Kidney tubule cell (primary cell): ENCODE measurements around the gene TGM1.

ENCODE experiments used
- DNase-seq: peaks from one replicate; pipeline ENCODE4 v3.0.0-alpha.2; 2018; ENCODE audit warnings: low spot score

TGM1 gene

DNA sequence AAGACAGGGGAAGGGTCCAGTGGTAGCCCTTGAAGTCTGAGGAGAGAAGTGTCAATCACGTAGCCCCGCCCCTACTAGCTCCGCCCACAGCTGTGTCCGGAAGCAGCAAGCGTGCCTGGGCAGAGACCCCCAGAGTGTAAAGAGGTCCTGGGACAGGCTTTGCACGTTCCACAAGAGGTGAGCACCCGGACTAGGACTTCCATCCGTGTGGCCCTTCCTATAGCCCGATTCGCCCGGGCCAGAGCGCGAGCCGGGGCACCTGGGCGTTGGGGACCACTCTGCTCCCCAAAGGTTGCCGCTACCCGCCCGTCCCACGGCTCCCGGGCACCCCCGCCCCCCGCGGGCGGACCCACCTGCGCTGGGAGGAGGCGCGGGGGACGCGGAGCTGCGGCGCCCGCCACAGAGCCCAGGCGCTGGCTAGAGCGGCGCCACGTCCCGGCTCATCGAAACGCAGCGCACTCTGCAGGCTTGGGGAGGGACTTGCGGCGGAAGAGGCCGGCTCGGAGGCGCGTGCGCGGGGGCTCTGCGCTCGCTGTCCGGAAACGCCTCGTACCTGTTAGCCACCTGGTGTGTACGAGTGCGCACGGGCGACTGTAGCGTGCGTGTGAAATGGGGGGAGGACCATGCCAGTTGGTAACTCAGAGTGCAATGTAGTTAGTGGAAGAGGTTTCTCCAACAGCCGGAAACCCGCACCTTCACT lies 8.3 kb upstream of the TGM1 start, which contains the start of gene RABGGTA:
Gene RABGGTA (minus strand): TSS at position 464 of the 700 bp plus-strand sequence. CDS start 482 bp downstream, outside the sequence.
- peak; percentile 93 for DNase-seq

DNA sequence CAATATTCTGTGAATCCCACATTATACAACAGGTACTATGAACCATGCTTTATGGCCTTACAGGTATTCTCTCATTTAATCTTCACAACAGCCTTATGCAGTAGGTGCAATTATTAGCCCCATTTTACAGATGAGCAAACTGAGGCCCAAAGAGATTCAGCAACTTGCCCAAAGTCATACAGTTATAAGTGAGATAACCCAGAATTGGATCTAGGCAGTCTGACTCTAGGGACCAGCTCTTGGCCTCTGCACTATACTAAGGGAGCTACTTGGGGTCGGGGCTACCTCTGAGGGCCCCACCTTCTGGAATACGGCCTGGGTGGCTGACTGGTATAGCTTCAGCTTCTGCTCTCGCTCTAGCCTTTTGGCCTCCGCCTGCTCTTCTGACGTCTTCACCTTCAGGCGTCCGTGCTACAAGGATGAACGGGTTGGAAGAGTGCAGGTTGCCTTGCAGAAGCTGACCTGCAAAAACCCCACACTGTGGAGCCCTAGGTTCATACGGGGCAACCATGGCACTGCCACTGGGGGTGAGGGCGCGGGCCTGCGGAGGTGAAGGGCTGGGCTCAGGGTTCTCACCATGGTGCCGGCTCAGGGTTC lies 7.7 kb upstream of the TGM1 start:
- no peak for DNase-seq

DNA sequence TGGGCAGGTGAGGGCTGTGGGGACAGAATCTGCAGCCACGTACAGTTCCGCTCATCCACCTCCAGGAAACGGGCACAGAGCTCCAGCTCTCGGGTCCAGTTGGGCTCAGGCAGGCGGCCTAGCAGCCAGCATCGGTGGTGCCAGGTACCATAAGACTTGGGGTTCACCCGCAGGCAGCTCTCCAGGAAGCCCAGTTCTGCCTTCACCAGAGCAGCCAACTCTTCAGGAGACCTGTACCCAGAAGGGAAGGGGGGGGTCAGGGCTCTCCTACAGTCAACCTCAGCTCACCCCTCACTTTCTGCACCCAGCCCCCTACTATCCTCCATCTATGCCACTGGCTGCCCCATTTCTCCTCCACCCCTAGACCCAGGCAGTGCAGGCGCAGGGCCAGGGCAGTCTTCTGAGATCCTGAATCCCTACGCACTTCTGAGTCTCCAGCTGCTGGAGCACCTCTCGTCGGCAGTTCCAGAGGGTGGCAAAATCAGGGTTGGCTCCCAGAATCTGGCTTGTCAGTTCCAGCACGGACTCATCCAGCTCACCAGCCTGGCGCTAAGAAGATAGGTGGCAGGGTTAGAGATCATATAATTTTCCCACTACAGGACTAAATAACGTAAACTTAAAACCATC lies 7.0 kb upstream of the TGM1 start:
- no peak for DNase-seq

DNA sequence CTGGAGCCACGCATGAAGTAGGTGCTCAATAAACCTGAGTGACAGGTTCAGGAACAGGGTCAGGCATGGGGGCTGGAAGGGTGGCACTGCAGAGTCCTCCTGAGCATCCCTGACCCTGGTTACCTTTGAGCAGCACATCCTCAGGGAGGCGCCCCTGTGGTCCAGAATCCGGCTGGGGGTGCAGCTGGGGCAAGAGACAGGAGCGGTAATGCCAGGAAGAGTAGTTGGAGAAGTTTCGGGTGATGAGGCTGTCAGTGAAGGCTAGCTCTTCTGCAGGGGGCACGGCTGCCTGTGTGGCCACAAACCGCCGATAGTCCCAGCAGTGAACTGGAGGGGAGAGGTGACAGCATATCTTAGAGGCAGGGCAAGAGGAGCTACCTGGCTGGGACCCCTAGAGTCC lies 6.4 kb upstream of the TGM1 start:
- no peak for DNase-seq

DNA sequence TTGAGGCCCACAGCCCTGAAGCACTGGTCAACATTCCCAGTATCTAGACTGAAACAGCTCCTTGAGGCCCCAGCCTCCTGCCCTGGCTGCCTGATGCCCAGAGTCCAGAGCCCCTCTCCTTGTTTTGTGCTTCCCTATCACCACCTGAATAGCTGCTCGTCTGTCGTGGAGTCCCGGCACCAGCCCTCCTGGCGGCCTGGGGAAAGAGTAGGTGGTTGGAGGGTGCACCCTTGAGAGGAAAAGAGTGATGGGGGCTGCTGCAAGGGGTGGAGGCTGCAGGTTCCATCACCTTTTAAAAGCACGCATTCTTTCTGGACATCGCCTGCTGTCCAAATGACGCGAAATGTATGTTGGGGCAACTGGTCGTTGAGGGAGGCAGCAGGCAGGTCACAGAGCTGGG lies 5.2 kb upstream of the TGM1 start:
- no peak for DNase-seq

DNA sequence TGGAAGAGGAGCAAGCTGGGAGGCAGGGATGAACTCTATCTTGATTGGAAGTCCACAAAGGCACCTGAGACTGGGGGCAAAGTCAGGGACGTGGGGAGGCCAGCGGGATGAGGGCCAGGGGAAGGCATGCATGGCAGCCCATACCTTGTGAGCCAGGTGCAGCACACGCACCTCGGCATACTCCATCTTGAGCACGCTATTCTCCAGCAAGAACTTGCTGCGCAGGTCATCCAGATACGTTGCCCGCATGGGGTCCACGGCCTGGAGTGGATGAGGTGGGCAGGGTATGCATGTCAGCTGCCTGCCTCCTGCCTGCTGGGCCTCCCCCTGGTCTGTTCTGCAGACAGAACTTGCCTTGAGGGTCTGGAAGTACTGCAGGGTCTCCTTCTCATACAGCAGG lies 4.5 kb upstream of the TGM1 start:
- no peak for DNase-seq

DNA sequence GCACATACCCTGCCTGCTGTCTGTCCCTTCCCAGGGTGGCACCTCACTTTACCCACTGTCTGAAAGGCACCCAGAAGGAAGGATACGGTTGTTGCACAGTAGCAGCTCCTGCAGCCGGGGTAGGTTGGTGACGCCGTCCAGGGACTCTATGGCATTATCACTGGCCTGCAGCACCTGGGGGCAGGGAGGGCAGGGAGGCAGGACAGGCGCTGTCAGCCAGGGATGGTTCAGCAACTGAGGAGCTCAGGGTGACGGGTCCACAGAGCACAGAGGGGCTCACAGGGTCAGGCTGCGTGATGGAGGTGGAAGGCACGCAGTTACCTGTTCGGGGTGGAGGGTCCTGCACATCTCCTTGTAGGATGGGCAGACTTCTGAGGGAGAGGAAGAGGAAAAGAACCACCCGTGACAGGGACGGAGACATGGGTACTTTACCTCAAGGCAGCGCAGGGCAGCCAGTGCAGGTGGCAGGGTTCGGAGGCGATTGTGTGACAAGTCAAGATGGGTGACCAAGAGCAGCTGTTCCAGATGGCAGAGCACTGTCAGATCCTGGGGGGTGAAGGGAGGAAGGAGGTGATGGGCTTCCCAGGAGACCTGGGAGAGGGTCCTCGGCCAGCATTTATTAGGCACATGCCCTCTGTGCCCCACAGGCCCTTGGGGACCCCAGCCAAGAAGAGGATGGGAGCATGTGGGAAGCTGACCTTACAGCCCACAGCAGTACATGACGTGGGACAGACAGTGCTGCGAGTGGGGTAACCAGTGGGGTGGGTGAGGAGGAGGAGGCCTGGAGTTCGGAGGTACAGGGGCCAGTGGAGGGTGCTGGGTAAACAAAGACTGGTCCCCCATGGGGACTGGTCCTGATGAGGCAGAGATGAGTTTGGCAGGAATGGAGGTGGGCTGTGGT lies 3.6 kb upstream of the TGM1 start:
- no peak for DNase-seq

DNA sequence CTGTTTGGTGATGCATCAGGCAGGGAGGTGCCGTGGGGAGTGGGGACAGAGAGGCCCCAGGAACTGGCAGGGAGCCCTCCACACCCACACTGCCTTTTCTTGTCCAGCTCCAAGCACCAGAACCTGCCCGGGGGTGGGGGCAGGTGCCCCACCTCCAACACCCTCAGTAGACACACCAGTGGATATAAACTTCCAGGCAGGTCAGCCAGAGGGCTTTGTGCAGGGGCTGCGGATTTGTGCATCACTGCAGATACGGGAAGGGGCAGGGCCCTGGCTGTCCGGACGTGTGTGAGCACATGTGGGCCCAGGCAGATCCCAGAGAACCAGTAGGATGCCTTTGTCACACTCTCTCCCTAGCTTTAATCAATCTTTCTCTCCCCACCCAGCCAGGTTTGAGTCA lies 1.3 kb upstream of the TGM1 start:
- DNase-seq = no peak

DNA sequence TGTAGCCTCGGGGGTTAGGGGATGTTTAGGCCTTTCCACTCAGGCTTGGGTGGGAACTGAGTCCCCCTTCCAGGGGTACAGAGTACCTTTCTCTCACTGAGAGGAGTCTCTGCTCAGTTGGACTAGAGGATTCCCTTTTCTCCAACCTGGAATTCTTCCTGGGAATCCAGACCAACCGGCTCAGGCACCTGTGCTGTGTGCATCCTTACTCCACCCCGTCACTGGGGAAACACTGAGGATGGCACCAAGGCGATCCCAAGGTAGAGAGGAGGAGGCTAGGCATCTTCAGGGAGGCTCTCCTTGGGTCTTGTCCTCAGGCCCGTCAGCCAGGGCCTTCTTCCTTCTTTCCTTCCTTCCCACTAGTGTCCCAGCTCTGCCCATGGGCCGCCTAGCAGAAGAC lies 871 bp upstream of the TGM1 start:
- DNase-seq = no peak

DNA sequence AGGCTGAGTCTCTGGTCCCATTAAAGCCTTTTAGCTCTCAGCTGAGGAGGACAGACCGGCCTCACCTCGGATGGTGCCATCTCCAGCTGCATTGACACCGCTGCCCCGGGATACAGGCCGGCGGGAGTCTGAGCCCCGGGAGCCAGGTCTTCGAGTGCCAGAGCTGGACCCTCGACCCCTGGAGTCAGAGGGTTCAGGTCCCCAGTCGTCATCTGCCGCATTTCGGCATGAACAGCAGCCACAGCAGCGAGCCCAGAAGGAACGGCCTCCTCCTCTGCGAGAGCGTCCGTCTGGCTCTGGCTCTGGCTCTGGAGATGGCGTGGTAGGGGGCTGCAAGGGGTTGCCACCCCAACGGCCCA lies 1.0 kb downstream of the TGM1 start:
- DNase-seq = no peak

DNA sequence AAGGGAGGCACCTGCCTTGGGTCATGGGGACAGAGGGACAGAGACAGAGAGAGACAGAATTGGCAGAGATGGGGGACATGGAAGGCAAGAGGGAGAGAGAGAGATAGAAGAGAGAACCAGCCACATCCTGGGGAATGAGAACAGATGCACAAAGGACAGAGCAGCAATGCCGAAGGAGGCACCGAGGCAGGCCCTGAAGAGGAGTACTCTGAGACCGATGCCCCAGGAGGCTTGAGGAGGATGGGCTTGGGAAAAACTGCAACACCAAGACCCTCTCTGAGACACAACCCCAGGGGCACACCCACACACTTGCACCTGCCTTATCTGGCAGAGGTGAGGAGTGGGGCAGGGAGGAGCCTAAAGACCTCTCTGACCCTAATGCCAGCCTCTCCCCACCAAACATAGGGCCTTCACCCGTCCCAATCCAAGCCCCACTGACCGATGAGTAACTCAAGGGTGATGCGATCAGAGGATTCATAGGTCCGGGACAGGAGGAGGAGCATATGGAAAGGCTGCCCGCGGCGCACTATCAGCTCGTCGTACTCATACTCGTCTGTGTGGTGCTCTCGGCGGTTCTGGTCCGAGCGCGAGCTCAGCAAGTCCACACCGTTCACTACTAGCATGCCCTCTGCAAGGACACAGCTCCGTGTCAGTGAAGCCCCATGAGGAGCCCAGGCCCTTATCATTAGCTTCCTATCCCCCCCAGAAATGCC lies 1.6 kb downstream of the TGM1 start:
- no peak for DNase-seq

DNA sequence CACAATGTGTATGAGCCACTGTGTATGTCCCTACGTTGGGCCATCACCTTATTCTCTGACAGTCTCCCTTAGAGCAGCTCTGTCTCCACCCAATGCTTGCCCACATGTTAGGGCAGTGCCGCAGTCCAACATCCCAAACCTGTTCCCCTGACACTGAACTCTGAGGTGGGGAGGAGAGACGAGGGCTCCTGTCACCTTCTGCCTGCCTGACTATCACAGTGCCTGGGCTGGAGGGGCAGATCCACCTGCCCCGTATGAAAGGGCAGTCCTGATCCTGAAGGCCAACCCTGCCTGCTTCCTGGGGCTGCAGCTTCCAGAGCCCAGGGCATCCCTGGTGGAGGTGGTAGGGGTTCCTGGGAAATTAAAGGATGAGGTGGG lies 2.2 kb downstream of the TGM1 start:
- no peak for DNase-seq

DNA sequence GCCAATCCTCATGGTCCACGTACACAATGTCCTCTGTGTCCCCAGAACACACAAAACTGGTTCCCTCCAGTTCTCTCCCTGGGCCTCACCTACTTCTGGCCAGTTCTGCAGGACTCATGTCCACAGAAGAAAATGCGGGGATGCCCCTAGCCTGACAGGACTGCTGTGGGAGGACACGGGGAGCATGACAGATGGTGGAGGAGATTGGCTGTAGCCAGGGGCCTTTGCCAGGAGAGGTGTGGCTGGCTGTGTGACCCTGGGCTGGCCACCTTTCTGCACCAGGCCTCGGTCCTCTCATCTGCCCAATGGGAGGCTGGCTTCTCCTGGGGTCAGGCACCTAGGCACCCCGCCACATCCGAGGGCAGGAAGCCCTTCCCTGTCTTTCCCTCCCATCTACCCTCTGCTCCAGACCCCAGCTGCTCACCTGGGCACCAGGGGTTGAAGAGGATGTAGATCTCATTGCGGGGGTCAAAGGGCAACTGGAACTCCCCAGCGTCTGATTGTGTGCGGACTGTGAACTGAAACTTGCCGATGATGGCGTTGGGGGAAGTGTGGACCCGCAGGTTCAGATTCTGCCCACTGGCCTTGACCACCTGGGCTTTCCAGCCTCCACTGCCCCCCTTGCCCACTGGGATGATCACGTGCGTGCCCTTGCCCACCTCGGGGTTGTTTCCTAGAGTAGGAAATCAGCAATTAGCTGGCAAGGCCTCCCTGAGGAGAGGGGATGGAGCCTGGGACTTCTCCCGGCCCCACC lies 2.8 kb downstream of the TGM1 start:
- DNase-seq = no peak

DNA sequence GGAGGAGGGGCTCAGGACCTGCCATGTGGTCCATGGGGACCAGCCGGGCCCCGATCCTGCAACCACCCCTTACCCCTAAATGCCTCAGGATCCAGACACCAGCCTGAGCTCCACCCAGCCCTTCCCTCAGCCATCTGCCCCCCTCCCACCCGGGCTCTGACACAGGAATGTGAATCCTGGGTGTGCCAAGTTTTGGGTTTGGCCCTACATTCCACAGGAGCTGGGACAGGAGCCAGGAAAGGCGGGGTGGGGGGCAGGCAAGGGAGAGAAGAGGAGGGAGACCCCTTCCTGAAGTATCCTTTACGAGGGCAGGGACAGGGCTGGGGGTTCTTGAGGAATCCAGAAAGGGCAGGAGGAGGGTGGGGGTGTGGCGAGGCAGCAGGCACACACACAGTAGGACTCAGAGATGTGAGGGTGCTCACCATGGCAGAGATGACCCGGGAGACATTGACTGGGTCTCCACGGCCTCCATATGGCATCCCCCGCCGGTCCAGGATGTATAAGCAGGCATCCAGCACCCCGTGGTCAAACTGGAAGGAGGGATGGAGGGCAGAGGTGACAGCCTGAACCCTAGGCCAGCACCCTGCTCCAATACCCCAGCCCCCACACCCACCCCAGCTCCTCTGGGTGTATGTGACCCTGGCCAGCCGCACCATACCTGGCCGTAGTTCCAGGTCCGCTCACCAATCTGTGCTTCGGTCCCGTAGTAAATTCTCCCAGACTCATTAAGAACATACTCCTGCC lies 3.5 kb downstream of the TGM1 start:
- DNase-seq = peak; percentile 15

DNA sequence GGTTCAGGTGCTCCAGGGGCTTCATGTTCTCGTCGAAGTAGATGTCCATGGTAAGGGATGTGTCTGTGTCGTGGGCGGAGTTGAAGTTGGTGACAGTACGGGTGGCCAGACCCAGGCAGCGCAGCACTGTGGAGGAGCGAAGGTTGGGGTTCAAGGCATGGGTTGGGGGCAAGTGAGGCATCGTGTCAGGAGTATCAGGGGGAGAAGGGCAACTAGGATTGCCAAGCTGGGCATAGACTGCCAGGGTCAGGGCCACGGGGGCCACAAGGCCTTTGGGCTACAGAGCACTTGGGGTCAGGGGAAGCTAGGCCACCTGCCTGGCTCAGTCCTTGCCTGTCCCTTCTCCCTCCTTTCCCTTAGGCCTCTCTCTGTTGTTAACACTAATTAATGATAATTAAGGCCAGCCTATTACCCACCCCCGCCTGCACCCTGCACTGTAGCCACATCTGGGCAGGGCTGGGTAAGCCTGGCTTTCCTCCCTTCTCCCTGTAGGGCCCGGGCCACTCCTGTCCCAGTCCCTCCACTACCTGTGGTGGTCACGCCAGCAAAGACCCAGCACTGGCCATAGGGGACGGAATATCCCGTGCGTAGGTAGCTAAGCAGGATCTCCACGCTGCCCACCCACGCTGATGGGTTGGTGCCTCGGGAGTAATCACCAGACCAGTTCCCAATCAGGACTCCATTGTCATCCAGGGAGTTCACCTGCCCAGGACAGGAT lies 4.3 kb downstream of the TGM1 start:
- DNase-seq = no peak

DNA sequence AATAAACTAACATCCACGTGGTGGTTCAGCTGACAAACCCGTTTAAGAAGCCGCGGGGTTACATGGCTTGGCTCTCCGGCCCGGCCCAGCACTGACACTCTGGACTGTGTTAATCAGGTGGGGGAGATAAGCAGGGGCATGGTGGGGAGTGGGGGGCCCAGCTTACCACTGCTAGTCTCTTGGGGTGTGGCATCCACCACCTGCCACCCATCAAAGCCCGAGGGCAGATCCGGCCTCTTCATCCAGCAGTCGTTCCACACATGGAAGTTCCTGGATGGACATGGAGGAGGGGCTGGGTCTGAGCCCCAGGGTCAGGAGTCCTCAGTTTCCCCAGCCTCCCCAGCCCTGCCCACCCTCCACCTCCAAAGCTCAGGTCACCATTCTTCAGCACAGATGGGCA lies 4.9 kb downstream of the TGM1 start:
- no peak for DNase-seq

DNA sequence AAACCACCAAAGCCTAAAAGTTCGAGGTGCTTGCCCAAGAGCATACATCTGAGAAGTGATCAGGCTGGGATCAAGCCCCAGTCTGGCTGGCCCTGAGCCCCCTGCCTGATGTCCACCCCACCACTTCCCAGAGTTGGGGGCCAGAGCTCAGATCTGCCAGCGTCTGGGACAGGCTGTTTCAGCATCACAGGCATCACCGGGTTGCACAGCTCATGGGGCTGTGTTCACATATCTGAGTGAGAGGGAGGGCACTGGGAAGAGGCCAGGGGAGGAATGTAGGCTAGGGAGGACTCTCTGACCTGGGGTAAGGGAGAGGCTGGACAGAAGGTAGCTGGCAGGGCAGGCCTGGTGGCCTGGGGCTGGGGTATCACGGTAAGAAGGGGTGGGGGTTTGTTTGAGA lies 6.0 kb downstream of the TGM1 start:
- DNase-seq = no peak

DNA sequence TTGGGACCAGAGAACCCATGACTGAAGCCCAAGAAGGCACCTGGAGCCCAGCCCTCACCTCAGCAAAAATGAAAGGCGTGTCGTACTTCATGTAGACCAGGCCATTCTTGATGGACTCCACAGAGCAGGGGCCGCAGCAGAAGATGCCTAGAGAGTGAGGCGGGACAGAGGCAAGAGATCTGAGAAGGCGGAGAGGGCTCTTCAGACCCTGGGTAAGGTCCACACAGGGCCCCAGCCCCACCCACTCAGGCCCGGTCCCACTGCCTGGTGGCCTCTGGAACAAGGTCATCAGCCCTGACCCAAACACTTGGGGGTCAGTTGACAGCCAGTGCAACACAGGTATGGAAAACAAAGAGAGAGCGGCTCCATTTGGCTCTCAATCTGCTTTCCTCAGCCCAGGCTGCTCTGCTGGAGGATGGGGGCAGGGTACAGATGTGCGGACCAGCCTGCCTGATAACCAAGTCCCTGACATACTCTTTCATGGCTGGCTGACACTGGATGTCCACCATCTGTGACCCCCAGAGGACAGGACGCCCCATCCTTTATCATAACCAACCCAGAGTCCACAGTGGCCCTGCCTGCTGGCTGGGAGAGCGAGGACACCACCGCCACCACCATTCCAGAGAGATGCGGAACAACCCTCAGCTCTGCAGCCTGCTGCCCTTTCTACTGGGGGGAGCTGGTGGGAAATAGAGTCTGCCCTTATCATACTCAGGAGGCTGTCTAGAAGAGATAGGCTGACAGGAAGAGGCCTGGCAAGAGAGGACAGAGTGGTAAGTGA lies 6.9 kb downstream of the TGM1 start:
- DNase-seq = no peak

DNA sequence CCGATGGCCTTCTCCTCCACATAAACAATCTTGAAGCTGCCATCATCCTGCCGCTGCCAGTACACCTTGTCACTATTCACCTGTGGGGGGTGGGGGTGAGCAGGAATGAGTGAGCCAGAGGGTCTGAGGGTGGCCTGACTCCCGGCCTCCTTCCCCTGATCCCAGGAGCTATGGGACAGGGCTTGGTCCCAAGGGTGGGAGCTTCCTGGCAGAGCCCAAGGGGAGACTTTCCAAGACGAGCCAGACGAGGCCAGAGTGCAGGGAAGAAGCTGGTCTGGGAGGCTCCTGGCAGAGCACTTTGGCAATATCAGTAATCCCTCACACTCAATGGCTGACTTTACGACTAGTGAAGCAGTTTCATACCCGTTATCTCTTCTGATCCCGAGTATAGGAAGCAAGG lies 7.5 kb downstream of the TGM1 start:
- no peak for DNase-seq
